OCI-LY7 (cell line): Measurements from ENCODE around the gene MAPRE2.

Source experiments
- EZH2phosphoT487 ChIP-seq: fragments of 200-600 bp; sonication (generic); IDR thresholded peaks from 2 replicates; pipeline ENCODE4 v1.6.1; 2018; ENCODE audit warnings: low read depth, borderline replicate concordance, mild to moderate bottlenecking, mixed run types, antibody characterized with exemption, low read length, moderate library complexity, mixed read lengths
- TF ChIP-seq, protein P1 (sequence below): fragments of 200-600 bp; sonication (generic); conservative IDR thresholded peaks from 2 replicates; pipeline ENCODE4 v1.5.1; 2014; ENCODE audit warnings: mild to moderate bottlenecking, antibody characterized with exemption, low read length, moderate library complexity, mixed read lengths

DNA sequence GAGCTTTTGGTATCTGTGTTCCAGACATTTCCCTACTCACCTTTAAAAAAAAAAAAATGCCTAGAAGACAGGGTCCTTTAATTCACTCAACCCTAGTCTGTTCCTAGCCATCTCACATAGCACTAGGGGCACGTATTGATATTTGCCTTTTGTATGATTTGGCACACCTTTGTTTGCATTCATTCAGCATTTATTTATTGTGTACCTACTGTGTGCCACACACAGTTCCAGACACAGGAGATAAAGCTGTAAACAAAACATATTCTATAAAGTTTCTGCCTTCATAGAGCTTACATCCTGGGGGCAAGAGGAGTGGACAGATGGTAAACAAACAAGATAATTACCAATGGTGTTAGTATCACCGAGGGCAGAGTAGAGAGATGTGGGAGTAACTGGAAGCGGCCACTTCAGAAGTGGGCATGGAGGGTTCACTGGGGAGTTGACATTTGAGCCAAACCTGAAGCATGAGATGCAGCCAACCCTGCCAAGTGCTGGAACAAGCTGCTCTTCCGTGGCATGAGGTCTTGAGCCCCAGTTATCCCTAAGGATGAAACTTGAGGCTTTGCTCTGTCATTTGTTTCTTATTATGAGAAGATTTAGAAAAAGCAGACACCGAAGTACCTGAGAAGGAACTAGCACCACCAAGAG lies 18.2 kb downstream of the MAPRE2 start:
- TF ChIP-seq, protein P1, sequence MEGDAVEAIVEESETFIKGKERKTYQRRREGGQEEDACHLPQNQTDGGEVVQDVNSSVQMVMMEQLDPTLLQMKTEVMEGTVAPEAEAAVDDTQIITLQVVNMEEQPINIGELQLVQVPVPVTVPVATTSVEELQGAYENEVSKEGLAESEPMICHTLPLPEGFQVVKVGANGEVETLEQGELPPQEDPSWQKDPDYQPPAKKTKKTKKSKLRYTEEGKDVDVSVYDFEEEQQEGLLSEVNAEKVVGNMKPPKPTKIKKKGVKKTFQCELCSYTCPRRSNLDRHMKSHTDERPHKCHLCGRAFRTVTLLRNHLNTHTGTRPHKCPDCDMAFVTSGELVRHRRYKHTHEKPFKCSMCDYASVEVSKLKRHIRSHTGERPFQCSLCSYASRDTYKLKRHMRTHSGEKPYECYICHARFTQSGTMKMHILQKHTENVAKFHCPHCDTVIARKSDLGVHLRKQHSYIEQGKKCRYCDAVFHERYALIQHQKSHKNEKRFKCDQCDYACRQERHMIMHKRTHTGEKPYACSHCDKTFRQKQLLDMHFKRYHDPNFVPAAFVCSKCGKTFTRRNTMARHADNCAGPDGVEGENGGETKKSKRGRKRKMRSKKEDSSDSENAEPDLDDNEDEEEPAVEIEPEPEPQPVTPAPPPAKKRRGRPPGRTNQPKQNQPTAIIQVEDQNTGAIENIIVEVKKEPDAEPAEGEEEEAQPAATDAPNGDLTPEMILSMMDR: no peak
- no peak for TF ChIP-seq EZH2phosphoT487
